HCT116 (cell line): ENCODE measurements around the gene PSMB4. TPM values are rescaled to one million over a fixed set of nuclear protein-coding genes. Genes with fewer than 3 reads are reported as not detected.

Experiments used
- ATAC-seq: fragments of 200-7000 bp; cut with Tn5 transposase; 2 replicates; pipeline ENCODE4 v1.9.1; 2020; ENCODE audit warnings: mild to moderate bottlenecking, moderate library complexity
- BruUV-seq: library from RNA; stranded (reverse); fragments of 400-500 nt; replicated peaks from 2 replicates; lab custom pipeline; 2021; lab: Mats Ljungman, UMichigan
- CTCF ChIA-PET: fragments of 300-600 bp; sonication (Branson Sonifier 250); formaldehyde crosslinking; loops from one replicate; lab custom pipeline; 2021; ENCODE audit warnings: antibody characterized with exemption; lab: Charles Lee
- POLR2A ChIA-PET: fragments of 300-600, 350-600 bp; sonication (Branson Sonifier 250); formaldehyde crosslinking; loops from one replicate; lab custom pipeline; 2021; ENCODE audit warnings: antibody characterized with exemption; lab: Charles Lee
- RAD21 ChIA-PET, 2 experiments: fragments of 300-600 bp; sonication (Branson Sonifier 250); formaldehyde crosslinking; loops; one replicate each; lab custom pipeline; 2023; ENCODE audit warnings: low total read pairs in 2 of 2; ENCODE audit not compliant: uncharacterized antibody in 2 of 2, unreplicated experiment in 2 of 2, low non-redundant PET in 1 of 2; lab: Charles Lee
- DNase-seq: peaks from one replicate; pipeline ENCODE4 v3.0.0-alpha.2; 2010; ENCODE audit warnings: low read depth, low spot score
- H2AFZ ChIP-seq: fragments of 200-600 bp; shearing (Covaris generic), sonication (generic); 2 replicates; pipeline ENCODE4 v1.6.1; 2017; ENCODE audit warnings: low read depth, mixed run types, mixed read lengths, antibody characterized with exemption, low read length; ENCODE audit not compliant: poor library complexity, severe bottlenecking
- H3K27ac ChIP-seq: 2 replicates; pipeline ENCODE4 v1.5.1; 2012; ENCODE audit warnings: low read depth, low read length
- H3K27me3 ChIP-seq: fragments of 200-600 bp; sonication (generic); 2 replicates; pipeline ENCODE4 v1.6.1; 2016; ENCODE audit warnings: mixed run types, low read length, mixed read lengths; ENCODE audit not compliant: insufficient read depth
- H3K36me3 ChIP-seq, 2 experiments: fragments of 200-500 bp in 1 of 2; fragments of 200-600 bp in 1 of 2; sonication (Bioruptor generic) in 1 of 2; sonication (generic) in 1 of 2; 2 replicates each; pipeline versions ENCODE4 v1.5.1 to v1.6.1; 2014 to 2016; ENCODE audit warnings: low read length in 2 of 2, inconsistent platforms in 1 of 2, mixed read lengths in 1 of 2, mixed run types in 1 of 2; ENCODE audit not compliant: insufficient read depth in 2 of 2, control insufficient read depth in 1 of 2
- H3K4me1 ChIP-seq, 2 experiments: fragments of 200-600 bp in 1 of 2; sonication (generic) in 1 of 2; 2 replicates each; pipeline versions ENCODE4 v1.5.1 to v1.6.1; 2012 to 2017; ENCODE audit warnings: low read length in 2 of 2, inconsistent platforms in 1 of 2, mild to moderate bottlenecking in 1 of 2, mixed read lengths in 1 of 2, mixed run types in 1 of 2, moderate library complexity in 1 of 2; ENCODE audit not compliant: insufficient read depth in 2 of 2, control insufficient read depth in 1 of 2
- H3K4me2 ChIP-seq: fragments of 200-600 bp; sonication (generic); 2 replicates; pipeline ENCODE4 v1.6.1; 2017; ENCODE audit warnings: mixed run types, low read length, mixed read lengths
- H3K4me3 ChIP-seq, 2 experiments: fragments of 200-600 bp in 1 of 2; sonication (generic) in 1 of 2; replicated peaks in 1 of 2; 2 replicates each; pipeline ENCODE4 v1.5.1; 2011 to 2016; ENCODE audit warnings: low read length in 2 of 2, control low read depth in 1 of 2, low read depth in 1 of 2, mild to moderate bottlenecking in 1 of 2, mixed read lengths in 1 of 2, mixed run types in 1 of 2
- H3K79me2 ChIP-seq: fragments of 200-600 bp; sonication (generic); 2 replicates; pipeline ENCODE4 v1.6.1; 2017; ENCODE audit warnings: mild to moderate bottlenecking, mixed run types, low read length, moderate library complexity, mixed read lengths; ENCODE audit not compliant: insufficient read depth
- H3K9ac ChIP-seq: fragments of 200-600 bp; sonication (generic); 2 replicates; pipeline ENCODE4 v1.6.1; 2016; ENCODE audit warnings: low read length, mixed read lengths
- H3K9me2 ChIP-seq: fragments of 200-600 bp; sonication (generic), shearing (Covaris generic); 2 replicates; pipeline ENCODE4 v1.6.1; 2017; ENCODE audit warnings: mixed run types, mild to moderate bottlenecking, moderate library complexity; ENCODE audit not compliant: insufficient read depth
- H3K9me3 ChIP-seq, 2 experiments: fragments of 200-500 bp in 1 of 2; fragments of 200-600 bp in 1 of 2; sonication (Bioruptor generic) in 1 of 2; sonication (generic) in 1 of 2; 2 replicates each; pipeline ENCODE4 v1.6.1; 2014 to 2017; ENCODE audit warnings: low read length in 2 of 2, mixed read lengths in 2 of 2, inconsistent platforms in 1 of 2, low read depth in 1 of 2, mild to moderate bottlenecking in 1 of 2, mixed run types in 1 of 2, moderate library complexity in 1 of 2; ENCODE audit not compliant: control insufficient read depth in 1 of 2, insufficient read depth in 1 of 2
- H4K20me1 ChIP-seq: fragments of 200-600 bp; sonication (generic), shearing (Covaris generic); 2 replicates; pipeline ENCODE4 v1.6.1; 2017; ENCODE audit warnings: mixed run types, mild to moderate bottlenecking, moderate library complexity; ENCODE audit not compliant: insufficient read depth
- CBX3 ChIP-seq: IDR thresholded peaks from 2 replicates; pipeline ENCODE4 v1.6.1; 2012; ENCODE audit warnings: low read depth
- CEBPB ChIP-seq: IDR thresholded peaks from 2 replicates; pipeline ENCODE4 v1.6.1; 2012; ENCODE audit warnings: low read depth
- CTCF ChIP-seq, 3 experiments: fragments of 200-600 bp in 1 of 3; sonication (generic) in 1 of 3; IDR thresholded peaks in 2 of 3; conservative IDR thresholded peaks in 1 of 3; 2 replicates each; pipeline ENCODE4 v1.5.1; 2012 to 2017; ENCODE audit warnings: low read depth in 2 of 3, low read length in 2 of 3, antibody characterized with exemption in 1 of 3, borderline replicate concordance in 1 of 3, control low read depth in 1 of 3, mild to moderate bottlenecking in 1 of 3, mixed read lengths in 1 of 3, mixed run types in 1 of 3, moderate library complexity in 1 of 3; ENCODE audit not compliant: insufficient read depth in 1 of 3
- EGR1 ChIP-seq: IDR thresholded peaks from 2 replicates; pipeline ENCODE4 v1.6.1; 2012; ENCODE audit warnings: low read depth
- EZH2phosphoT487 ChIP-seq: fragments of 200-600 bp; IDR thresholded peaks from 2 replicates; pipeline ENCODE4 v1.6.1; 2018; ENCODE audit warnings: antibody characterized with exemption, borderline replicate concordance
- FOSL1 ChIP-seq: IDR thresholded peaks from 2 replicates; pipeline ENCODE4 v1.6.1; 2012; ENCODE audit warnings: low read depth
- JUND ChIP-seq: IDR thresholded peaks from 2 replicates; pipeline ENCODE4 v1.6.1; 2012
- MAX ChIP-seq: IDR thresholded peaks from 2 replicates; pipeline ENCODE4 v1.6.1; 2012
- REST ChIP-seq: IDR thresholded peaks from 2 replicates; pipeline ENCODE4 v1.6.1; 2012; ENCODE audit warnings: low read depth
- SIN3A ChIP-seq: IDR thresholded peaks from 2 replicates; pipeline ENCODE4 v1.6.1; 2012; ENCODE audit warnings: low read depth
- YY1 ChIP-seq: IDR thresholded peaks from 2 replicates; pipeline ENCODE4 v1.6.1; 2011; ENCODE audit warnings: low read length, low read depth, moderate library complexity, mild to moderate bottlenecking; ENCODE audit not compliant: insufficient replicate concordance; ENCODE audit errors: extremely low read depth
- ZNF274 ChIP-seq: fragments of 200-500 bp; sonication (Bioruptor generic); IDR thresholded peaks from 2 replicates; pipeline ENCODE4 v1.6.1; 2014; ENCODE audit warnings: mild to moderate bottlenecking, low read depth, low read length, inconsistent platforms
- intact Hi-C: fragments of 100-400 bp; cut with micrococcal nuclease; formaldehyde crosslinking; loops from 2 replicates; pipeline ENCODE4 v1.10.0; 2022
- total RNA-seq: library from RNA; stranded (reverse); gene quantifications from one replicate; pipeline ENCODE4 v1.2.1, GENCODE V29; 2021; ENCODE audit not compliant: unreplicated experiment

Gene PSMB4
- total RNA-seq, 1 experiment from 2014 or later = 341 TPM

- Histone ChIP-seq H3K36me3 (no peaks in the 10 kb centered on the region), H2AFZ (no peak within 1 kb of the TSS), H3K4me3 (no peak within 1 kb of the TSS), H3K9me2 (no peaks in the 10 kb centered on the region), H4K20me1 (no peaks in the 10 kb centered on the region), H3K9me3 (no peaks in the 10 kb centered on the region), H3K27me3 (no peaks in the 10 kb centered on the region), H3K9ac (no peak within 1 kb of the TSS), H3K4me1 (peaks cover 0 to 2% of the 10 kb centered on the region in 2 experiments; a peak in 1 of 4 replicates), H3K27ac (no peak within 1 kb of the TSS)
- no TSS peak for BruUV-seq
- ATAC-seq (no peak), DNase-seq (no peak)
- intact Hi-C loops = no loop called here
- POLR2A ChIA-PET = interaction anchor here (0.6 kb wide), 1 partner anchor 22 kb away, joined by 4 read pairs; no protein-coding TSS in a partner anchor
- CTCF ChIA-PET = no interaction called here
- RAD21 ChIA-PET = no interaction called here
- no peak for TF ChIP-seq REST
- no peak for TF ChIP-seq SIN3A
- TF ChIP-seq JUND = no peak
- no peak for TF ChIP-seq CBX3
- TF ChIP-seq EGR1 = no peak
- TF ChIP-seq ZNF274 = no peak
- TF ChIP-seq CTCF (IDR thresholded peaks at IDR 0.05 in 2 of 3, conservative IDR thresholded peaks at IDR 0.05 in 1 of 3; ENCODE audit: borderline replicate concordance in 1 of 3, insufficient read depth in 1 of 3, low read depth in 2 of 3, low read length in 2 of 3) = no peak
- TF ChIP-seq EZH2phosphoT487 = no peak
- no peak for TF ChIP-seq YY1
- TF ChIP-seq CEBPB = no peak
- TF ChIP-seq MAX = no peak
- no peak for TF ChIP-seq FOSL1
- TF ChIP-seq, all 23 proteins: peak for 0
- H3K4me2 ChIP-seq = no peak within 1 kb of the TSS
- H3K79me2 ChIP-seq = no peaks in the 10 kb centered on the region
Observed at GRCh38 chr1:151372058-151372934, 27.1 kb upstream of the PSMB4 start, which contains the start of gene SELENBP1. Gene SELENBP1, minus strand, starts transcription at chr1:151372705. Its CDS starts 64 bp downstream, at chr1:151372641.
